HFFc6 (cell line): ENCODE data around the gene USP21. TPM values are rescaled to one million over a fixed set of nuclear protein-coding genes. Genes with fewer than 3 reads are reported as not detected.

Source experiments
- DNase-seq: peaks from one replicate; pipeline ENCODE4 v3.0.0-alpha.2; 2018
- H3K27ac Mint-ChIP-seq: 2 replicates; pipeline ENCODE4 v1.8.0; 2020; ENCODE audit warnings: mild to moderate bottlenecking, mixed read lengths
- H3K27me3 Mint-ChIP-seq: 2 replicates; pipeline ENCODE4 v1.8.0; 2021; ENCODE audit warnings: mild to moderate bottlenecking, moderate library complexity, mixed read lengths; ENCODE audit not compliant: insufficient read depth
- H3K36me3 Mint-ChIP-seq: 2 replicates; pipeline ENCODE4 v1.8.0; 2021; ENCODE audit warnings: low read depth, mixed read lengths
- H3K4me1 Mint-ChIP-seq: 2 replicates; pipeline ENCODE4 v1.8.0; 2020; ENCODE audit warnings: low read depth, mixed read lengths
- H3K4me3 Mint-ChIP-seq: 2 replicates; pipeline ENCODE4 v1.8.0; 2020; ENCODE audit warnings: mild to moderate bottlenecking, moderate library complexity, mixed read lengths
- H3K9me3 Mint-ChIP-seq: 2 replicates; pipeline ENCODE4 v1.8.0; 2020; ENCODE audit warnings: mild to moderate bottlenecking, mixed read lengths
- total RNA-seq, 6 experiments: library from RNA; stranded (reverse); fragmentation: NEBNext Ultra II Directional; extraction: Animal tissue kit (Norgen Biotek cat#: 25700); gene quantifications; 2 replicates in 1 of 6; 3 replicates in 5 of 6; pipeline ENCODE4 v1.2.3, GENCODE V29; 2021
- TF ChIP-seq, protein P1 (sequence below): fragments of 200-600 bp; sonication (generic); IDR thresholded peaks from 2 replicates; pipeline ENCODE4 v1.5.0; 2021; ENCODE audit warnings: antibody characterized with exemption, mild to moderate bottlenecking

The USP21 gene
- total RNA-seq, 6 experiments from 2014 or later, result 16.6 to 18.9 (median 17.2) TPM

DNA sequence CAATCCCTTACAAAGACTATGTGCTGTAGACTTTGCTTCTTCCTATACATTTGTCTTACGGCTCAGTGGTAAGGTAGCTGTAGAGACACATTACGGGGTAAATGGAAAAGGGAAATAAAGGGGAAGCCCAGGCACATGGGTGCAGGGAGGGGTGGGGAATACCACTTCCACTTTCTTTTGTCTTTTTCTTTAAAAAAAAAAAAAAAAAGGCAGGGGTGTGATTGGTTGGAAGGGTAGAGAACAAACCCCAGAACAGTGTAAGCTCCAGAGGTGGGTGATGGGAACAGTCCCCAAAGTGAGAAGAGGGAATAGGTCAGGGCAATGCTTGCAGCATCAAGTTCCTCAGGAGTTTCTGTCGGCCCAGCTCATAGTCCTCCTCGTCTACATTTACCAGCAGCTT, 37.5 kb upstream of the USP21 start:
- TF ChIP-seq, protein P1, sequence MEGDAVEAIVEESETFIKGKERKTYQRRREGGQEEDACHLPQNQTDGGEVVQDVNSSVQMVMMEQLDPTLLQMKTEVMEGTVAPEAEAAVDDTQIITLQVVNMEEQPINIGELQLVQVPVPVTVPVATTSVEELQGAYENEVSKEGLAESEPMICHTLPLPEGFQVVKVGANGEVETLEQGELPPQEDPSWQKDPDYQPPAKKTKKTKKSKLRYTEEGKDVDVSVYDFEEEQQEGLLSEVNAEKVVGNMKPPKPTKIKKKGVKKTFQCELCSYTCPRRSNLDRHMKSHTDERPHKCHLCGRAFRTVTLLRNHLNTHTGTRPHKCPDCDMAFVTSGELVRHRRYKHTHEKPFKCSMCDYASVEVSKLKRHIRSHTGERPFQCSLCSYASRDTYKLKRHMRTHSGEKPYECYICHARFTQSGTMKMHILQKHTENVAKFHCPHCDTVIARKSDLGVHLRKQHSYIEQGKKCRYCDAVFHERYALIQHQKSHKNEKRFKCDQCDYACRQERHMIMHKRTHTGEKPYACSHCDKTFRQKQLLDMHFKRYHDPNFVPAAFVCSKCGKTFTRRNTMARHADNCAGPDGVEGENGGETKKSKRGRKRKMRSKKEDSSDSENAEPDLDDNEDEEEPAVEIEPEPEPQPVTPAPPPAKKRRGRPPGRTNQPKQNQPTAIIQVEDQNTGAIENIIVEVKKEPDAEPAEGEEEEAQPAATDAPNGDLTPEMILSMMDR, result no peak
- Mint-ChIP-seq H3K27me3 (no peaks in the 10 kb centered on the region; the same call in 1 of the 2 replicates), H3K9me3 (no peaks in the 10 kb centered on the region), H3K4me3 (no peak overlapping the region), H3K4me1 (peaks cover 38% of the 10 kb centered on the region), H3K27ac (no peak overlapping the region), H3K36me3 (peaks cover 32% of the 10 kb centered on the region)
- no peak for DNase-seq

DNA sequence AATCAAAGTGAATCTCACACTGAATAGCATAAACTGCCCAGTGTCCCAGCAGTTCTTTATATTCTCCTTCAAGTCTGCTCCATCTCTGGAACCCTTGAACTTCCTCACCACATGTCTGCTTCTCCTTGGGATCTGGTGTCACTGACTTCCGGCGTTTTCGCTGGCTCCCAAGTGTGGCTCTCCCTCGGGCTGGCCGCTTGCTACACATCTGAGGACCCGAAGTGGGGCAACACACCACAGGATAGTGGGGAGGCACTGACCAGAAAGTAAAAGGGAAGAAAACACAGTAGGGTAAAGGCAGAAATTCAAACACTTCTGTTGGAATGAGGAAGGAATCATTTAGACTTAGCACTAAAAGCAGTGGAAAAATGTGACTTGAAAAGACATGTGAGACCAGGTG, 36.3 kb upstream of the USP21 start:
- Mint-ChIP-seq H3K4me1 (peaks cover 42% of the 10 kb centered on the region), H3K27ac (no peak overlapping the region), H3K36me3 (peaks cover 36% of the 10 kb centered on the region), H3K9me3 (no peaks in the 10 kb centered on the region), H3K4me3 (no peak overlapping the region), H3K27me3 (no peaks in the 10 kb centered on the region; the same call in 1 of the 2 replicates)
- DNase-seq, result no peak
- TF ChIP-seq, protein P1, result no peak

GRCh38 chr1:161127649-161128048, 31.7 kb upstream of the USP21 start:
- TF ChIP-seq, protein P1, result no peak
- Mint-ChIP-seq H3K4me3 (no peak overlapping the region), H3K4me1 (peaks cover 40% of the 10 kb centered on the region), H3K27ac (no peak overlapping the region), H3K36me3 (peaks cover 52% of the 10 kb centered on the region), H3K9me3 (no peaks in the 10 kb centered on the region), H3K27me3 (0 out of 2 replicates have a peak, but pooled peaks cover 1% of the 10 kb centered on the region)
- DNase-seq, result no peak

DNA sequence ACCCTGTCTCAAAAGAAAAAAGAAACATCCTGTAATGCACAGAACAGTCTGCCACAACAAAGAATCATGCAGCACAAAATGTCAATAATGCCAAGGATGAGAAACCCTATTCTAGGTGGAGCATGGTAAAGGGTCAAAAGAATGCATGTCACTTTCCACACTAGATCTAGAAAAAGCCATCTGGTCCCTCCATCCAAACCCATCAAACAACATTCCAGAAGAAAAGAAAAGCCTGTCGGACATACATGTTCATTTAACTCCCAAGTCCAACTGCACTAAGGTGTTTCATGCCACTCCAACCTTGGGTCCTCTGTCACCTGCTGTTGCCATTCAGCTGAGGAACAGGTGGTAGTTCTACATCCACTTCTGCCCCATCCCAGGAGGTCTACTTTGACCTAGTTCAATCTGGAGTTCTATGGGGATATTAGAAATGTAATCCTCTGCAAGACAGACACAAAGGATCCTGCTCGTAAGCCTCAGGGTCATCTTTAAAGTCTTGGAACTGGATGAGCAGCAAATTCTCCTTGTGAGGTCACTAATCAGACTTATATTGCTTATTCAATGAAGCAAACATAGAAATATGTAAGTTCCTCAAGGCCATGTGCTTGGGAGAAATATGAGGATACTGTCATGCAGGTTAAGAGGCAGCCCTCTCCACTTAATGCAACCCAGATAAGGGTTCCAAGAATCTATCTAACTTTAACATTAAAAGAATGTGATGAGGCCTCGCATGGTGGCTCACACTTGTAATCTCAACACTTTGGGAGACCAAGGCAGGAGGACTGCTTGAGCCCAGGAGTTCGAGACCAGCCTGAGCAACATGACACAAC, 30.5 kb upstream of the USP21 start:
- no peak overlapping the region for H3K4me3 Mint-ChIP-seq
- H3K36me3 Mint-ChIP-seq, result peaks cover 52% of the 10 kb centered on the region
- DNase-seq, result no peak
- H3K27ac Mint-ChIP-seq, result no peak overlapping the region
- peaks cover 40% of the 10 kb centered on the region for H3K4me1 Mint-ChIP-seq
- TF ChIP-seq, protein P1, result no peak
- H3K9me3 Mint-ChIP-seq, result no peaks in the 10 kb centered on the region
- 0 out of 2 replicates have a peak, but pooled peaks cover 1% of the 10 kb centered on the region for H3K27me3 Mint-ChIP-seq

DNA sequence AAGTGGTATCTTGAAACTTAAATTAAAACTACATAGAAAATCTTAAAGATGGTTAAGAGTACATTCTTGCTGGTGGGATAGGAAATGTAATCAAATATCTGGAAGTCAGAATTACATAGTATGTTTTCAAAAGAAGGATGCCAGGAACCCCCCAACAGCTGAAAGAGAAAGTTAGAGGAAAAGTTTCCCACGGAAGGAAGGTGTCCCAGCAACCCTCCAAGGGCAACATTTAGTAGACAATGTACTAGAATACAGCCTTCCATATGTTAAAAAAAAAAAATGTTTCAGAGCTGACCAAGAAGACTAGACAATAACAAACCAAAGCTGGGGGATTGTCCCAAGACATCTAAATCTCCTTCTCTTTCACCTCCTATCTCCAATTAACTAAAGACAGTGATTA, 29.0 kb upstream of the USP21 start:
- no peaks in the 10 kb centered on the region for H3K9me3 Mint-ChIP-seq
- H3K27ac Mint-ChIP-seq, result no peak overlapping the region

More for the DNA sequence above, 29.0 kb upstream of the USP21 start:
- Mint-ChIP-seq H3K4me1 (peaks cover 40% of the 10 kb centered on the region), H3K36me3 (peaks cover 46% of the 10 kb centered on the region), H3K4me3 (no peak overlapping the region), H3K27me3 (0 out of 2 replicates have a peak, but pooled peaks cover 1% of the 10 kb centered on the region)
- DNase-seq, result no peak
- TF ChIP-seq, protein P1, result no peak
